Lung (tissue), 12 donors: ENCODE results near the gene GGACT. TPM values are rescaled to one million over a fixed set of nuclear protein-coding genes. Genes with fewer than 3 reads are reported as not detected.

Source experiments
- ATAC-seq: fragments of 200-7000 bp; cut with Tn5 transposase; one replicate; pipeline ENCODE4 v1.9.1; 2020; ENCODE audit warnings: moderate number of reproducible peaks; ENCODE audit not compliant: insufficient read depth, low FRiP score
- DNase-seq, 3 donors: peaks; one replicate each; pipeline ENCODE4 v3.0.0-alpha.2; 2013 to 2017
- H3K27ac ChIP-seq, 2 donors: one replicate each; pipeline ENCODE4 v1.5.1; 2013; ENCODE audit warnings: mild to moderate bottlenecking in 2 of 2, moderate library complexity in 2 of 2, control low read depth in 1 of 2, inconsistent platforms in 1 of 2, low read depth in 1 of 2, low read length in 1 of 2
- H3K27me3 ChIP-seq, 3 donors: one replicate each; pipeline ENCODE4 v1.5.1; 2013; ENCODE audit warnings: low read length in 2 of 3; ENCODE audit not compliant: control insufficient read depth in 3 of 3, insufficient read depth in 3 of 3
- H3K36me3 ChIP-seq, 4 donors: one replicate each; pipeline ENCODE4 v1.5.1; 2013; ENCODE audit warnings: low read length in 4 of 4, mild to moderate bottlenecking in 1 of 4, moderate library complexity in 1 of 4; ENCODE audit not compliant: control insufficient read depth in 4 of 4, insufficient read depth in 4 of 4
- H3K4me1 ChIP-seq, 5 donors: one replicate each; pipeline ENCODE4 v1.5.1; 2013; ENCODE audit warnings: low read length in 5 of 5, mild to moderate bottlenecking in 2 of 5, moderate library complexity in 1 of 5; ENCODE audit not compliant: control insufficient read depth in 5 of 5, insufficient read depth in 5 of 5
- H3K4me3 ChIP-seq: one replicate; pipeline ENCODE4 v1.5.1; 2013; ENCODE audit warnings: mild to moderate bottlenecking, control low read depth, moderate library complexity
- H3K9ac ChIP-seq, 2 donors: one replicate each; pipeline ENCODE4 v1.5.1; 2013; ENCODE audit warnings: low read length in 2 of 2, control low read depth in 1 of 2; ENCODE audit not compliant: insufficient read depth in 1 of 2
- H3K9me3 ChIP-seq, 4 donors: one replicate each; pipeline ENCODE4 v1.5.1; 2013; ENCODE audit warnings: low read length in 3 of 4, mild to moderate bottlenecking in 1 of 4, moderate library complexity in 1 of 4; ENCODE audit not compliant: control insufficient read depth in 4 of 4, insufficient read depth in 3 of 4
- CTCF ChIP-seq: IDR thresholded peaks from 2 replicates; pipeline ENCODE4 v1.5.1; 2012; ENCODE audit warnings: mild to moderate bottlenecking; ENCODE audit errors: control extremely low read depth, extremely low read depth
- WGBS, 2 donors: extraction: QIAGEN DNeasy Blood & Tissue Kit; methylation state at CpG; one replicate each; pipeline ENCODE4 v1.1.7; 2013; 5-methylcytosine and 5-hydroxymethylcytosine counted together
- polyA plus RNA-seq, 2 donors: library from polyadenylated mRNA; stranded (reverse); fragments of 200-250 nt; gene quantifications; one replicate each; pipeline ENCODE4 v1.2.1, GENCODE V29; 2013
- total RNA-seq, 2 donors: library from RNA; depleted of rRNA in 1 of 2; stranded (reverse); fragments of >200 nt in 1 of 2; gene quantifications; one replicate each; pipeline ENCODE4 v1.2.1, GENCODE V29; 2014 to 2021
- donor health status: control.
- donor health status: control.
- donor health status: Bipolar disorder and iron deficiency.
- donor health status: healthy.
- donor health status: DM: yes; HTN: yes; CAD: no.

The GGACT gene
- total and polyA plus RNA-seq, 4 donors, result 1.1 to 6.8 (median 3.9) TPM

- no peaks in the 10 kb centered on the region for H3K36me3 ChIP-seq
- ATAC-seq (no peak), DNase-seq (no peak)
- H3K9ac ChIP-seq, result no peak overlapping the region
- peaks cover 0 to 49% (median 4%) of the 10 kb centered on the region in 5 donors for H3K4me1 ChIP-seq
- WGBS, 2 donors, result 78 to 85% methylated on average over 3 of the region's 3 CpGs
- no peak overlapping the region for H3K4me3 ChIP-seq
- H3K9me3 ChIP-seq, result no peaks in the 10 kb centered on the region
- TF ChIP-seq CTCF, result no peak
- H3K27me3 ChIP-seq, result no peaks in the 10 kb centered on the region
- no peak overlapping the region for H3K27ac ChIP-seq
These were observed 75.4 kb downstream of the GGACT start for GRCh38 chr13:100513171-100513570.

- Histone ChIP-seq H3K36me3 (no peaks in the 10 kb centered on the region), H3K27me3 (no peaks in the 10 kb centered on the region), H3K4me1 (peaks cover 0 to 48% (median 3%) of the 10 kb centered on the region in 5 donors), H3K9me3 (no peaks in the 10 kb centered on the region), H3K27ac (no peak overlapping the region), H3K4me3 (no peak overlapping the region), H3K9ac (no peak overlapping the region)
- ATAC-seq (no peak), DNase-seq (no peak)
- TF ChIP-seq CTCF, result no peak
- WGBS, 2 donors, result 94 to 97% methylated on average over 9 of the region's 9 CpGs
These were observed 76.2 kb downstream of the GGACT start for GRCh38 chr13:100512422-100512821.

- 69 to 72% methylated on average over 7 of the region's 7 CpGs for WGBS, 2 donors
- Histone ChIP-seq H3K27me3 (no peaks in the 10 kb centered on the region), H3K4me1 (peaks cover 0 to 41% (median 0%) of the 10 kb centered on the region in 5 donors), H3K36me3 (no peaks in the 10 kb centered on the region), H3K4me3 (no peak overlapping the region), H3K9ac (no peak overlapping the region), H3K9me3 (no peaks in the 10 kb centered on the region), H3K27ac (no peak overlapping the region)
- DNase-seq, result no peak
- no peak for ATAC-seq
- no peak for TF ChIP-seq CTCF
These were observed 77.1 kb downstream of the GGACT start for GRCh38 chr13:100511466-100511865.
